Caco-2 (cell line): ENCODE measurements around the gene MLLT10. TPM values are rescaled to one million over a fixed set of nuclear protein-coding genes. Genes with fewer than 3 reads are reported as not detected.

Experiments used
- BruUV-seq: library from RNA; stranded (reverse); fragments of 400-500 nt; replicated peaks from 2 replicates; lab custom pipeline; 2021; lab: Mats Ljungman, UMichigan
- CTCF ChIA-PET: fragments of 300-600 bp; sonication (Branson Sonifier 250); formaldehyde crosslinking; loops from one replicate; lab custom pipeline; 2022; ENCODE audit warnings: antibody characterized with exemption; lab: Charles Lee
- POLR2A ChIA-PET: fragments of 300-600 bp; sonication (Branson Sonifier 250); formaldehyde crosslinking; loops from one replicate; lab custom pipeline; 2022; ENCODE audit warnings: antibody characterized with exemption; lab: Charles Lee
- DNase-seq, 2 experiments: peaks; one replicate each; pipeline versions ENCODE4 v3.0.0 to v3.0.0-alpha.2; 2020 to 2022
- H3K27me3 ChIP-seq: replicated peaks from 2 replicates; pipeline ENCODE4 v1.6.0; 2011; ENCODE audit warnings: low read length; ENCODE audit not compliant: control insufficient read depth, insufficient read depth
- H3K36me3 ChIP-seq: 2 replicates; pipeline ENCODE4 v1.5.1; 2011; ENCODE audit warnings: low read length; ENCODE audit not compliant: control insufficient read depth, insufficient read depth
- H3K4me1 ChIP-seq: fragments of 250-450 bp; sonication (Bioruptor Pico); 2 replicates; pipeline ENCODE4 v1.5.1; 2020; ENCODE audit warnings: mild to moderate bottlenecking
- H3K4me3 ChIP-seq: 2 replicates; pipeline ENCODE4 v1.5.1; 2011; ENCODE audit warnings: low read depth, mild to moderate bottlenecking, control low read depth, low read length
- H3K9me3 ChIP-seq: fragments of 250-450 bp; sonication (Bioruptor Pico); 2 replicates; pipeline ENCODE4 v1.5.1; 2020; ENCODE audit warnings: mild to moderate bottlenecking, moderate library complexity
- H3K27ac Mint-ChIP-seq: one replicate; pipeline ENCODE4 v1.8.0; 2022; ENCODE audit warnings: mixed read lengths; ENCODE audit not compliant: unreplicated experiment
- H3K27me3 Mint-ChIP-seq: one replicate; pipeline ENCODE4 v1.8.0; 2022; ENCODE audit warnings: mixed read lengths; ENCODE audit not compliant: insufficient read depth, unreplicated experiment
- H3K36me3 Mint-ChIP-seq: one replicate; pipeline ENCODE4 v1.8.0; 2022; ENCODE audit warnings: mild to moderate bottlenecking, mixed read lengths; ENCODE audit not compliant: insufficient read depth, unreplicated experiment
- H3K4me1 Mint-ChIP-seq: one replicate; pipeline ENCODE4 v1.8.0; 2022; ENCODE audit warnings: low read depth, mixed read lengths; ENCODE audit not compliant: unreplicated experiment
- H3K4me3 Mint-ChIP-seq: one replicate; pipeline ENCODE4 v1.8.0; 2022; ENCODE audit warnings: mild to moderate bottlenecking, moderate library complexity, mixed read lengths; ENCODE audit not compliant: unreplicated experiment
- H3K9me3 Mint-ChIP-seq: one replicate; pipeline ENCODE4 v1.8.0; 2022; ENCODE audit warnings: mixed read lengths; ENCODE audit not compliant: unreplicated experiment
- CTCF ChIP-seq, 2 experiments: fragments of 200-600 bp in 1 of 2; IDR thresholded peaks; 1 replicate in 1 of 2; 2 replicates in 1 of 2; pipeline versions ENCODE4 v1.5.1 to v1.8.0; 2011 to 2022; ENCODE audit warnings: antibody characterized with exemption in 1 of 2, control low read depth in 1 of 2, inconsistent platforms in 1 of 2, low read depth in 1 of 2, low read length in 1 of 2, mild to moderate bottlenecking in 1 of 2, moderate library complexity in 1 of 2; ENCODE audit not compliant: insufficient read depth in 1 of 2, severe bottlenecking in 1 of 2, unreplicated experiment in 1 of 2
- intact Hi-C: fragments of 100-400 bp; cut with micrococcal nuclease; formaldehyde crosslinking; loops from one replicate; pipeline ENCODE4 v1.10.0; 2022; ENCODE audit not compliant: unreplicated experiment
- total RNA-seq: library from RNA; stranded (reverse); gene quantifications from 2 replicates; pipeline ENCODE4 v1.2.3, GENCODE V29; 2022

Gene MLLT10
- total RNA-seq, 1 experiment from 2014 or later, result 84.3 TPM

- Histone ChIP-seq H3K4me1 (peaks cover 19% of the 10 kb centered on the region), H3K27me3 (no peaks in the 10 kb centered on the region), H3K9me3 (no peaks in the 10 kb centered on the region), H3K36me3 (no peaks in the 10 kb centered on the region), H3K4me3 (no peak overlapping the region)
- DNase-seq, result no peak
- intact Hi-C loops, result no loop called here
- POLR2A ChIA-PET, result interaction anchor here (0.6 kb wide), 1 partner anchor 404 kb away, joined by 4 read pairs; no protein-coding TSS in a partner anchor
- H3K4me1 Mint-ChIP-seq, result peaks cover 26% of the 10 kb centered on the region
- CTCF ChIA-PET, result no interaction called here
- TF ChIP-seq CTCF (IDR thresholded peaks at IDR 0.05; ENCODE audit: insufficient read depth in 1 of 2, low read depth in 1 of 2, low read length in 1 of 2, severe bottlenecking in 1 of 2, unreplicated experiment in 1 of 2), result no peak
- no TSS peak for BruUV-seq
- H3K27ac Mint-ChIP-seq, result no peak overlapping the region
- no peak overlapping the region for H3K4me3 Mint-ChIP-seq
- no peaks in the 10 kb centered on the region for H3K9me3 Mint-ChIP-seq
- no peaks in the 10 kb centered on the region for H3K27me3 Mint-ChIP-seq
- no peaks in the 10 kb centered on the region for H3K36me3 Mint-ChIP-seq
These were observed 31.7 kb upstream of the MLLT10 start for GRCh38 chr10:21502348-21502740.

- Histone ChIP-seq H3K4me1 (peaks cover 19% of the 10 kb centered on the region), H3K9me3 (no peaks in the 10 kb centered on the region), H3K4me3 (no peak overlapping the region), H3K36me3 (no peaks in the 10 kb centered on the region), H3K27me3 (no peaks in the 10 kb centered on the region)
- CTCF ChIA-PET, result interaction anchor here (0.8 kb wide), 1 partner anchor 37 kb away, joined by 5 read pairs; no protein-coding TSS in a partner anchor
- no TSS peak for BruUV-seq
- POLR2A ChIA-PET, result no interaction called here
- Mint-ChIP-seq H3K4me1 (peaks cover 35% of the 10 kb centered on the region), H3K36me3 (no peaks in the 10 kb centered on the region), H3K9me3 (no peaks in the 10 kb centered on the region), H3K27ac (no peak overlapping the region), H3K4me3 (no peak overlapping the region), H3K27me3 (no peaks in the 10 kb centered on the region)
- DNase-seq, result no peak
- no peak for TF ChIP-seq CTCF (IDR thresholded peaks at IDR 0.05; ENCODE audit: insufficient read depth in 1 of 2, low read depth in 1 of 2, low read length in 1 of 2, severe bottlenecking in 1 of 2, unreplicated experiment in 1 of 2)
- intact Hi-C loops, result no loop called here
These were observed 30.5 kb upstream of the MLLT10 start for GRCh38 chr10:21503542-21503941.

GRCh38 chr10:21505711-21506278 lies 28.2 kb upstream of the MLLT10 start:
- ChIA-PET POLR2A (interaction anchor here (0.5 to 1.2 kb wide), 6 partner anchors 9 to 448 kb away, joined by 5 to 22 read pairs (median 6); partner anchors contain the start of gene SKIDA1), CTCF (interaction anchor here (1.0 to 1.6 kb wide), 4 partner anchors 9 to 20 kb away, joined by 5 to 12 read pairs (median 6); partner anchors contain the start of gene SKIDA1)
- DNase-seq, result peak; percentile 82 to 87
- H3K4me3 Mint-ChIP-seq, result peak overlapping the region; percentile 40
- H3K9me3 Mint-ChIP-seq, result no peaks in the 10 kb centered on the region
- no TSS peak for BruUV-seq
- peaks cover 24% of the 10 kb centered on the region for H3K4me1 ChIP-seq
- H3K9me3 ChIP-seq, result no peaks in the 10 kb centered on the region
- H3K4me1 Mint-ChIP-seq, result peaks cover 43% of the 10 kb centered on the region
- H3K27ac Mint-ChIP-seq, result peak overlapping the region; percentile 38
- no peaks in the 10 kb centered on the region for H3K27me3 Mint-ChIP-seq
- no peaks in the 10 kb centered on the region for H3K27me3 ChIP-seq
- H3K4me3 ChIP-seq, result no peak overlapping the region
- intact Hi-C loops, result loop anchor here (1.0 kb wide), 2 partner anchors 8 to 12 kb away; no protein-coding TSS in a partner anchor
- H3K36me3 Mint-ChIP-seq, result no peaks in the 10 kb centered on the region
- H3K36me3 ChIP-seq, result no peaks in the 10 kb centered on the region
- TF ChIP-seq CTCF (IDR thresholded peaks at IDR 0.05; ENCODE audit: insufficient read depth in 1 of 2, low read depth in 1 of 2, low read length in 1 of 2, severe bottlenecking in 1 of 2, unreplicated experiment in 1 of 2), result no peak
